Stimulated activated naive CD8-positive, alpha-beta T cell treated with anti-CD3 and anti-CD28 coated beads, Interleukin-15, Interleukin-2, amounts not matched to agents 100 U/mL and 50 U/mL, for 24 hours (primary cell): ENCODE data around the gene CBX7.
"Not testable (repeated sequence)": the region's sequence is repeated elsewhere in the genome, so short reads cannot be mapped to it uniquely, and the experiment has no call there.

Source experiments
- ATAC-seq: fragments of 150-1000 bp; cut with Tn5 transposase; one replicate; pipeline ENCODE4 v1.10.0; 2021
- DNase-seq: peaks from one replicate; pipeline ENCODE4 v3.0.0; 2021

Gene CBX7

DNA sequence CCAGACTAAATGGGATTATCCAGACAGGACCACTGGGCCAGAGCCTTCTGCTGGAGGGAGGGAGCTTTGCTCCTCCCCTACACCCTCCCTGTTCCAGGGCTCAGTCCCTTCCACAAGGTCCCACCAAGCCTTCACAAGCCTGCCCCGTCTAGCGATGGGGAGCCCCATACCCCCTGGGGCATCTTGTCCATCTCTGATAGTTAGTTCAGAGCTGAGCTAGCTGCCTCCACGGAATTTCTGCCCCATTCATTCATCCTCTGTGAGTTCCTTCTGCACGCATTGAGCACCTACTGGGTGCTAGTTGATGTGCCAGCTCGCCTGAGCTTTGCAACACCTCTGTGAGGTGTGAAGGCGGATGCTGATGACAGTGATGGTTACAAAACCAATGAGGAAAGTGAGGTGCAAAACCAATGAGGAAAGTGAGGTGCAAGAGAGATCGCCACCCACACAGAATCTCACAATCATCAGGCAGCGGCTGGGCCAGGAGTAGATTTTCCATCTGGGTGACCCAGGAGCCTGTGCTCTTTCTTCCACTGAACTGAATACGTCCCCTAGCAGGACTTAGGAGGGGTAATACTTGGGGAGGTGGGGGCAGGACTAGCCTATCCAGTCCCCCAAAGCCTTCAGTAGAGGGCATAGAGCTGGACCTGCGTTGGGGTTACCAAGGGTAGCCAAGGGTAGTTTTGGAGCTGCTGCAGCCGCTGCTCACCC is 21.5 kb upstream of the CBX7 start:
- ATAC-seq (peak; percentile 30), DNase-seq (peak; percentile 45)

DNA sequence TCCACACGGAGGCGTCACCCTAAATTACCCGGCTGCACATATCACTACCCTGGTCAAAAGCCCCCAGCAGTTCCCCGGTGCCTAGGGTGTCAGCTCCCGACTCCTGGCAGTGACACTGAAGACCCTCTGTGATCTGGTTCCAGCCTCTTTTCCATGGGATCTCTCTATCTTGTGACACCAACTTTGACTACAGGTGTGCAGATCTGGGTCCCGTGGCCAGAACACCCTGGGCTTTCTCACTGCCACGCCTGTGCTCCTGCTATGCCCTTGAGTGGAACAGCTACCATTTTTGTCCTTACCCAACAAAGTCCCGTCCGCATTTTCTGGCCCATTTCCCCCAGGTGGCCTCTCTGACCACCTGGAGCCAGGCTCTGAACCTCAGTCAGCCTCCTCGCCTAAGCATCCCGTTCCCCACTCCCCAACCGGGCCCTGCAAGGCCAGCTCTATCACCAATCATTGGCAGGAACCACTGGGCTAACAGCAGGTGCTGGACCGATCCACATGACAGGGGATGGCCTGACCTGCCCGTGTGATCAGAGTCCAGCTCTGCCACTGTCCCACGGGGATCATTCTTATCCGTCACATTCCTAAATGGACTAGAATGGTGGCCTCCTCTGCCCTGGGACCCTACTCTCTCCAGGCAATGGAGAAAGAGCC is 20.7 kb upstream of the CBX7 start:
- ATAC-seq: no peak

DNA sequence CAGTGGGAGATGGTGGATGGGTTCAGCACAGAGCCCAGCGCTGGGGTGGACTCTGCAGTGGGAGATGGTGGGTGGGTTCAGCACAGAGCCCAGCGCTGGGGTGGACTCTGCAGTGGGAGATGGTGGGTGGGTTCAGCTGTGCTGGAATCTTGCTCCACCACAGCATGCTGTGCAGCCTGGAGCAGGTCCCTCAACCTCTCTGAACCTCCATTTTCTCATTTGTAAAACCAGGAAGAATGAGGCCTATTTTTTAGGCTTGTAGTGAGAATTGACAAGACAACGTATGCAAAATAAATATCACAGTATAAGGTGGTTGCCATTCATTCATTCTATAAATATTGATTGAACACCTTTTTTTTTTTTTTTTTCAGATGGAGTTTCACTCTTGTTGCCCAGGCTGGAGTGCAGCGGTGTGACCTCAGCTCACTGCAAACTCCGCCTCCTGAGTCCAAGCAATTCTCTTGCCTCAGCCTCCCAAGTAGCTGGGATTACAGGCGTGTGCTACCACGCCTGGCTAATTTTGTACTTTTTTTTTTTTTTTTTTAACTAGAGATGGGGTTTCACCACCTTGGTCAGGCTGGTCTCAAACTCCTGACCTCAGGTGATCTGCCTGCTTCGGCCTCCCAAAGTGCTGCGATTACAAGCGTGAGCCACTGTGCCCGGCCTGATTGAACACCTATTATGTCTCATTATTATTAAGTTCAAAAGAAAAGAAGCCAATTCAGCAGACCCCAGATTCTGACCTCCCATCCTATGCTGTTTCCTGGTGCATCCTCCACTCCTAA is 20.0 kb upstream of the CBX7 start:
- not testable (repeated sequence) for DNase-seq, ATAC-seq

More for the DNA sequence above, 20.7 kb upstream of the CBX7 start:
- DNase-seq: no peak

DNA sequence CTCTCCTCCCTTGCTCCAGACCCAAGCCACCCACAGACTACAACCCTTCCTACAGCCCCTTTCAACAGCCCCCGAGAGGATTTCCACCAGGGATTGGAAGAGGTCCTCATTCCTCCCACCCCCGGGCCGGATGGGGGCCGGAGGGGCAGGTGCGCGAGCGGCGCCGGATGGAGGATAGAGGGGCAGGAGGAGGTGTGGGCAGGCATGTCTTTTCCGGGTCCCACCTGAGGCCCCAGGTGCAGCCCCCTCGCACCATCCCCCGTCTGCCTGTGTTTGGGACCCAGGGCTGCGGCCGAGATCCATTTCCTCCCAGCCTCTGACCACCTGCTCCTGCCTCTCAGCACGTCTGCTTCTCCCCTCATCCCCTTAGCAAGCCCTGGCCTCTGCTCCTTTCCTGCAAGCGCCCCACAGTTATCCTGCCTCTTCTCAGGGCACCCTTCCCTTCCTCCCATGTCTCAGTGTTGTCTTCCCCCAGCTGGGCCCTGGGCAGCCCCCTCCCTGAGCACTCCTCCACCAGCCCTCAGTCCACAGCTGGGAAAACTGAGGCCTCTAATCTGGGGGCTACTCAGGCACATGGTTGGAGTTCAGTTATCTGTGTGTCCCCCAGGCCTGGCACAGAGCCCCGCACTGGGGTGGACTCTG is 19.3 kb upstream of the CBX7 start:
- ATAC-seq: no peak
- no peak for DNase-seq

DNA sequence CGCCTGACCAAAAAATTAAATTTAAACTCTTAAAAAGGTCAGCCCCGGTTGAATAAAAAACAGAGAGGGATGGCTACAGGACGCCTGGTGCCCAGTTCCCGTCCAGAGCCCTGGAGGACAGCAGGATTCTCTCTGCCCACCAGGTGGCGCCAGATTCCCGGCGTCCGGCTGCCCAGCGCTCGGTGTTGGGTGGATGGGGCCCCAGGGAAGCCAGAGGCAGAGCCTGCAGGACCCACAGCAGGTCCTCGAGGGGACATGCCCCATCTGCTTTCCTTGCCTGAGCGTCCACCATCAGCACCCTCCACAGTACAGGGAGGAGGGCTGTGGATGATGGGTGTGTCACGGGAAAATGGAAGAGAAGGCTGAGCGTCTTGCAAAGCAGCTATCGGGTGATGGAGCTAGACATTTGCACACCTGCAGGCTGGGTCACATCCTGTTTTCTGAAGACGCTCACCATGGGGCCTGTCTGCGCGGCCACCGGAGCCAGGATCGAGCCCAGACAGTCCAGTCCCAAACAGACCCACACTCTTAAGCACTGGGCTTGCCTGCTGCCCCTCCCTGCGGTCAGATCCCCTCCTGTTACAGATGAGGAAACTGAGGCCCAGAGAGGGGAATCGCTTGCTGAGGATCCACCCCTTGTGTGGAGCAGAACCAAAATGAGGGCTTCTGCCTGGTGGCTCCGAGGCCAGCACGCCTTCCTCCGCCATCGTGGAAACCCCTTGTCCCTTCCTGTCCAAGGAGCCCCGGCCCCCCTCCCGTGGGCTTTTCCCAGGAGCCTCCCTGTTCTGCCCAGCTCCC is 18.5 kb upstream of the CBX7 start:
- DNase-seq: peak; percentile 91
- peak; percentile 82 for ATAC-seq

DNA sequence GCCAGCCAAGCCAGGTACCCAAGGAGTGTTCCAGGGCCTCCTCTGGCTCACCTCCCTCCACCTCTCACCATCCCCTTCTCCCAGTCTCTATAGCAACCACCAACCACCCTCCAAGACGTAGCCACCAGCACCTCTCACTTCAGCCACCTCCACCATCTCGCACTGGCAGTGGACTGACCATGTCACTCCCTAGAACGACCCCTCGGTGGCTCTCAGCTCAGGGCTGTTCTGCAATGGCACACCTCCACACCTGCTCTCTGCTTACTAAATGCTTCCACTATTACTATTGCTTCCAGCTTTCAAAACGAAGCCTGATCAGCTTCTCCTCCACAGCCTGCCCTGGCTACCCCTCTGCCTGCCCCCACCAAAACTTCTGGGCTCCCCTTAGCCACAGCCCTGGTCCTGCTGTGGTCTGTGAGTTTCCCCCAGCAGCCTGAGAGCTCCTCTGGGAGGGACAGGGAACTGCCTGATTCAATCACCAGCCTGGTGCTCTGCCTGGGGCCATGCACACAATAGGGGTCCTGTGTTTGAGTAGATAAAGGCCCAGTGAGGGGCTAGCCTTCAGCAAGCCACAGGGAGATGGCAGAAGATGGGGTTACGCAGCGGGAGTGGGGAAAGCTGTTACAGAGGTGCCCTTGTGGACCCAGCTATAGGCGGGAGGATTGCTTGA is 17.5 kb upstream of the CBX7 start:
- DNase-seq (no peak), ATAC-seq (no peak)

DNA sequence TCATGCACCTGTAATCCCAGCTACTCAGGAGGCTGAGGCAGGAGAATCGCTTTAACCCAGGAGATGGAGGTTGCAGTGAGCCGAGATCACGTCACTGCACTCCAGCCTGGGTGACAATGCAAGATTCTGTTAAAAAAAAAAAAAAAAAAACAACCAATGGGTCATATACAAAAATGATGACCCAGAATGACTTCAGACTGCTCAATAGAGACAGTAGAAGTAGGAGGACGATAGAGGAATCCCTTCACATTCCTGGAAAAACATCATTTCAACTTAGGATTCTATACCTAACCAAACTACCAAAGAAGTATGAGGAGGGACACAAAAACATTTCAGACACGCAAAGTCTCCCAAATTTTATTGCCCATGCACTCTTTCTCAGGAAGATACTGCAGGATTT is 14.1 kb upstream of the CBX7 start:
- DNase-seq (no peak), ATAC-seq (no peak)

DNA sequence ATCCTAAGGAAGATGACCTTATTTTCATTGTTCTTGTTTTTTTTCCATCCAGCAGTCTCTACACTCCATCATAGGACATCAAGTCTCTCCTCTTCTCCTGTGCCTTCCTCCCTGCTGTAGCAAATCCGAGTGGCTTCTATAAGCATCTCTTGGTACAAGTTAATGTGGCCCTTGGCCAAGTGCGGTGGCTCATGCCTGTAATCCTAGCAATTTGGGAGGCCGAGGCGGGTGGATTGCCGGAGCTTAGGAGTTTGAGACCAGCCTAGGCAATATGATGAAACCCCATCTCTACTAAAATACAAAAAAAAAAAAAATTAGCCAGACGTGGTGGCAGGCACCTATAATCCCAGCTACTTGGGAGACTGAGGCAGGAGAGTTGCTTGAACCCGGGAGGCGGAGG is 3.6 kb upstream of the CBX7 start:
- not testable (repeated sequence) for ATAC-seq, DNase-seq

DNA sequence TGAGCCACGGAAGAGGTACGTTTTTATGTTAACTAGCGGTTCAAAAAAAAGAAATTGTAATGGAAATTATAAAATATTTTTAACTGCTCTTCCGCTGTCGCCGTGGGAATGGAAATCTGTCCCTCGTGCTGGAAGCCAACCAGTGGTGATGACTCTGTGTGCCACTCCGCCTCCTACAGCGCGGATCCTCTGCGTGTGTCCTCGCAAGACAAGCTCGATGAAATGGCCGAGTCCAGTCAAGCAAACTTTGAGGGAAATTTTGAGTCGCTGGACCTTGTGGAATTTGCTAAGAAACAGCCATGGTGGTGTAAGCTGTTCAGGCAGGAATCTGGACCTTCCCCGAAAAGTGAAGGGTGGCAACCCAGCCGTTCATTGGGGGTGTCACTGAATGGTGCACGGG is 2.9 kb upstream of the CBX7 start:
- DNase-seq (no peak), ATAC-seq (no peak)

DNA sequence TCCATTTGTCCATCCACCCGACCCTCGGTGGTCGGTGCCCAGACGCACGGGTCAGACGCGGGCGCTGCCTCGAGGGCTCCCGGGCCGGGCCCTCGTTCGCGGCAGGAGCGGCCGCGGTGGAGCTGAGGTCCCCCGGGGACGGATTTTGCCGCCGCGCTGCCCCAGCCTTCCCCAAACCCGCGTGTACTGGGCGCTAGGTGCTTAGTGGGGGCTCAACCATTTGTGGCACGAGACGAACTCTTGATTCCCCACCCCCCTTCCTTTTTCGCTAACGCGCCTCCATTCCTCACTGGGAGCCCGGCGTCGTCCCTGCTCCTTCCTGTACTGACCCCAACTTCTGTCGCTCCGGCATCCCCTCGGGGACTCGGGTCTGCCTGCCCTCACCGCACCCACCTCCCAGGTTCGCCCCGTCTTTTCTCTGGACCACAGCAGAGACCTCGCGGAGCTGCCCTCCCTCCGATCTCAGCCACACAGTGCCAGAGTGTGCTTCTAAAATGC is 789 bp upstream of the CBX7 start:
- no peak for DNase-seq
- ATAC-seq: no peak

DNA sequence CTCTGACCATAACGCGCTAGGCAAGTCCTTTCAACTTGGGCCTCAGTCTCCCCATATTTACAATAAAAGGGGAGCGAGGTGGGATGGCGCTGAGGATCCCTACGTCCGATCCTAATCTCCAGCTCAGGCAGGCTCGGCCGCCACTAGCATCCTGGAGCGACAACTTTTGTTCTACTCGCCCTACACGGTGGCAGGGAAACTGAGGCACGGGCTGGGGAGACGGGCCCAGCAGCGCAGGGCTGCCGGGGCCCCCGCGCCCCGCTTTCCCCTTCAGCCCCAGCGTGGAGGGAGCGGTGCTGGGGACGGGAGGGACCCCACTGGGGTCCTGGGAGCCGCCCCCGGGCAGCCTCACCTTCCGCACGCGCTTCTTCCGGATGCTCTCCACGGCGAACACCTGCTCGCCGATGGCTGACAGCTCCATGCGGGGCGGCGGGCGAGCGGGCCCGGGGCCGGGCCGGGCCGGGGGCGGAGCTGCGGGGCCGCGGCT is 413 bp downstream of the CBX7 start:
- DNase-seq: no peak
- no peak for ATAC-seq

DNA sequence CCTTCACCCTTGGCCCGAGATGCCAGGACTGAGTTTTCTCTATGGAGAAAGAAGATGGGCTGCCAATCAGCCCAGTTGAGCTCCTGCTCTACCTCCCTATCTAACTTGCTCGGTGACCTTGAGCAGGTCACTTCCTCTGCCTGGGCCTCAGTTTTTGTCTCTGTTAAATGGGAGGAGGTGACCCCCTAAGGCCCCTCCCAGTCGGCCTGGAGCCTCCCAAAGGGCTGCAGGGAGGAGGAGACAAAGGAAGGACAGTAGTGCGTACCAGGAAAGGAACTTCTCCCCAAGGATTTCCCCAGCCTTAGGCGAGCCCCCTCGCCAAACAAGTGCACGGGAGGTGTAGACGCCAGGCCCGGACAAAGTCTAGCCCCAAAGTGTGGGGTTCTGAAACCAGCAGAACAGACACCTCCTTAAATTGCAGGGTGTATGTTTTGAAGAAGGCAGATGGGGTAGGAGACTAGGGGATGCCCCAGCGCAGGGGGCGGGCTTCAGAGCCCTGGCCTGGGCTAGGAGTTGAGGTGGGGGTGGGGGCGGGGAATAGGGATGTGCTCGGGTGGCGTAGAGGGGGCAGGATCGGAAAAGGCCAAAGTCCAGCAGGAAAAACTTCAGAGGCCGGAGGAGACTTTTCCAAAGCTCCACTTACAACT is 1.0 kb downstream of the CBX7 start:
- ATAC-seq (no peak), DNase-seq (no peak)

DNA sequence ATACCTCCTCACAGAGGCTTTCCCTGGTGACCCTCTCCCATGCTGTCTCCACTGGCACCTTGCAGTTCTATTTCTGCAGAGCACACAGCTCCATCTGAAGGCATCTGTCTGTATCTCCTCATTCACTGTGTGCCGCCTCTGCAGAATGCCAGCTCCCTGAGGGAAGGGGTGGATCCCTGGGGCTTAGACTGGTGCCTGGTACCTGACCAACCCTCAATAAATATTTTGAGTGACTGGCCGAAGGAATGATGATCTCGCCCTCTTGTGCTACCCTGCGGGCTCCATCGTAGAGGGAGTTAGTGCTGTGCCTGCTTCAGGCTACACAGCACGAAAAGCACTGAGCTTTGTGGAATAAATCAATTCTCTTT is 1.6 kb downstream of the CBX7 start:
- ATAC-seq: no peak
- no peak for DNase-seq

DNA sequence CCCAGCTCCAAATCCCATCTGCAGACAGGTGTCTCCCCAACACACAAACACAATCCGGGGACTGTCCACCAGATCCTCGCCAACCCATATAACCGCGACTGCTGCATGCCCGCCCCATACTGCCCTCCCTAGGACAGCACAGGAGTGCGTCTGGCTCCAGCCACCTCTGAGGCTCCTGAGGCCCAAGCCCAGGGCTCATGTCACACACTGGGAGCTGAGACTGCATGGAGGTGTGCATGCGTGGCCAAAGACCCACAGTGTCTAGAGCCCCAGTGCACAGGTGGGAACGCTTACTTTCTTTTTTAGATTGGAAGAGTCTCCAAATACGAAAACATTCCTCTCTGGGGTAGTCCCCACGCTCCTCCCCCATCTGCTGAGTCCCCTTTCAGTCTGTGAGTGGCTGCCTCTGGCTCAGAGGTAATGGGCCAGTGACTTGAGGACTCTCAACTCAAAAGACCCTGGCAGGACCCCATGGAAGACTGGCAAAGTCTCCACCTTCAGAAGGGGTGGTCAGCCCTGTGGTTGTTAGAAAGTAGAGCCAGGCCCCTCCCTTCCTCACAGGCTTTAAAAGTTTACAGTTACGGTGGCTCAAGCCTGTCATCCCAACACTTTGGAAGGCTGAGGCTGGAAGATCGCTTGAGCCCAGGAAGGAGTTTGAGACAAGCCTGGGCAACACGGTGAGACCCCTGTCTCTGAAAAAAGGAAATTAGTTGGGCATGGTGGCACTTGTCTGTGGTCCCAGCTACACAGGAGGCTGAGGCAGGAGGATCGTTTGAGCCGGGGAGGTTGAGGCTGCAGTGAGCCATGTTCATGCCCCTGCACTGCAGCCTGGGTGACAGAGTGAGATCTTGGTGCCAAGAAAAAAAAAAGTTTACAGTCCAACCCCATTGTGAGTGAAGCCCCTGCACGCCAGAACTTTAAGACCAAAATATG is 2.3 kb downstream of the CBX7 start:
- no peak for DNase-seq

DNA sequence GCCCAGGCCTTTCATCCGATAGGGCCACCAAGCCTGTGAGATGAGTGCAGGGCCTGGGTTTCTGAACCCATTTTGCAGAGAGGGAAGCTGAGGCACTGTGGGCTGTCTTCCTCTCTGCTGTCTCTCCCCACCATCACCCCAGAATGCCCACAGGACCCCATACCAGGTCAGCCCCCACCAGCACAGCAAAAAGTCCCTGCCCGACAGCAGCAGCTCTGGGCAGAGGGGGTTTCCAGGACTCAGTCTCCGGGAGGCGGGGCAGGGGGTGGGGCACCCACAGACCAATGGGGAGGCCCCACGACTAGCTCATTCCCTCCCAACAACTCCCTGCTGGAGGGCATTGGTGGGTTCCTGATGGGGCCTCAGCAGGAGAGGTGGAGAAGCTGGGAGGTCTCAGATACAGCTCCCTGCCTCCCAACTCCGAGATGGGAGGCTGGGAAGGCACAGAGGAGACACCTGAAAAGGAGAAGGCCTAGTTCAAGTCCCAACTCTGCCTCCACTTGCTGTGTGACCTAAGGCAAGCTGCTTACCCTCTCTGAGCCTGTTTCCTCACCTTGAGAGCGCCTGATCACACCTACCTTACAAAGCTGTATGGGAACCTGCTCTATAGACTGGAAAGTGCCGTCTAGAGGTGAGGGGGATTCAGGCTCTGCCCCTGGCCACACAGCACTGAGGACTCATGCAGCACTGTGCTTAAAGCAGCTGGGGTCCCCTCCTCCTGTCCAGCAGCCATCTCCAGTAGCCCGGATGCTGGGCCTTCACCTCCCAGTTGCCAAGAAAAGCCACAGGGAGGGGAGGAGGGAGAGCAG is 3.5 kb downstream of the CBX7 start:
- peak; percentile 82 for DNase-seq
- ATAC-seq: peak; percentile 13

More for the DNA sequence above, 2.3 kb downstream of the CBX7 start:
- no peak for ATAC-seq

DNA sequence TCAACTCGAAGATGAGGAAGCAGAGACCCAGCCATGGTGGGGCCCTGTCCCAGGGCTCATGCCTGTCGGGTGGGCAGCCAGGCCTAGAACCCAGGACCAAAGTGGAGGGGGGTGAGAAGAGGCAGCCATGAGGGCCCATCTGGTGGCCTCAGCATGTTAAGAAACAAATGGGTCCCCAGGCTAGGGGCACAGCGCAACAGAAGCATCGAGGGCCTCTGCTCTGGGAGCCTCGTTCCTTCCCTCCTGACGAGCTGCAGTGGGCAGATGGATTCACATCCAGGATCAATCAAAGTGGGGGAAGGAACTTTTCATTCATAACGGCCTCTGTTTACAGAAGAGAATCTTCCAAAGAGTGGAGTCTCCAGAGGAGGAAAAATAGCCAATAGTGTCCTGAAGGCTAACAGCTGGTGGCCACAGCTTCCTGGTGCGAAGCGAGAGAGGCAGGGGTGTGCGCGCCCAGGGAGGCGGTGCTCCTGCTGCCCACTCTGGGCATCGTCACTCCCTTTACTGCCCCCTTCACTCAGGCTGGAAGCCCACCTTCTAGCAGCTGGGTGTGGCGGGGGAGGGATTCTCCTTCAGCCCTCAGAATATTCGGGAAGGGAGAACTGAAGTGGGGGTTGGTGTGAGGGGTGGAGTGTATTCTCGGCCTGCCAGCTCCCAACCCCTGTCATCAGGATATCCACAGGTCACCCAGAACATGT is 4.3 kb downstream of the CBX7 start:
- ATAC-seq: no peak
- no peak for DNase-seq

DNA sequence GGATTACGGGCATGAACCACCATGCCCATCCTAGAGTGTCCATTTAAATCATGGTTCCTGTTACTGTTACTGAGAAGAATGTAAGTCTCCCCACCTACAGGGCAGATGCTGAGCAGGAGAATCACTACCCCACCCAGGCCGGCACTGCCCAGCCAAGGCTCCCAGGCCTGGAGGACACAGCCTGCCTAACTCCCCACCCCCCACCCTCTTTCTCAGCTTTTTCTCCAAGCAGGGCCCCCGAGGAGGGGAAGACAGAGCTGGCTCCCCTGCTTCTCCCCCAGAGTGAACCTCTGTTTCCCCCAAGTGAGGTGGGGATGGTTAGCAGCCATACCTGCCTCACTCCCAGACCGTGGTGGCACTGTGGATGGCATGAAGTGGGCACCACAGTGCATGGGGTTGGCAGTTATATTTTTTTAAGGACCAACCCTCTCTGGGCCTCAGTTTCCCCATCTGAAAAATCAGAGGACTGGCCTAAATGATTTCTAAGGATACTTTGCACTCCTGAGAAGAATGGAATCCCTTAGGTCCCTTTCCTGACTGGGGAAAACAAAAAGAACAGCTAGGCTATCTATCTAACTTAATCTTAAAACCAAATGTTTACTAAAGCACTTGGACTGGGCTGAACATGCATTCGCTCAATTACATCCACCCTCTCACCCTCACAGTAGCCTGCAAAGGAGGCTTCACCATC is 5.0 kb downstream of the CBX7 start:
- ATAC-seq (no peak), DNase-seq (no peak)
